ENCODE data around the gene DNAJC11.
A peak's percentile ranks its signal among the peaks of the same experiment; 100 is the strongest.
"Not testable (repeated sequence)": the region's sequence is repeated elsewhere in the genome, so short reads cannot be mapped to it uniquely, and the experiment has no call there.

Gene DNAJC11

GRCh38 chr1:6701437-6702153, at the start of gene DNAJC11:
DNAJC11 (minus strand) TSS chr1:6701816; CDS start chr1:6701800, 16 bp downstream.
- in situ Hi-C loops (cut with HindIII; ENCODE audit: low pct_ligation_motif_present, low pct_unique_long_range_greater_than_20kb, low sequenced_read_pairs): no loop called here
- DNase-seq: peak; percentile 83

- no peak for DNase-seq
These were observed 48.9 kb upstream of the DNAJC11 start for GRCh38 chr1:6750490-6750889.

GRCh38 chr1:6747674-6748073, 46.1 kb upstream of the DNAJC11 start:
- no peak for DNase-seq
- in situ Hi-C loops (cut with HindIII; ENCODE audit: low pct_ligation_motif_present, low pct_unique_long_range_greater_than_20kb, low sequenced_read_pairs): no loop called here

More at GRCh38 chr1:6750490-6750889, 48.9 kb upstream of the DNAJC11 start:
- in situ Hi-C loops (cut with HindIII; ENCODE audit: low pct_ligation_motif_present, low pct_unique_long_range_greater_than_20kb, low sequenced_read_pairs): no loop called here

GRCh38 chr1:6745073-6745472, 43.5 kb upstream of the DNAJC11 start:
- in situ Hi-C loops (cut with HindIII; ENCODE audit: low pct_ligation_motif_present, low pct_unique_long_range_greater_than_20kb, low sequenced_read_pairs): no loop called here
- DNase-seq: no peak

- in situ Hi-C loops (cut with HindIII; ENCODE audit: low pct_ligation_motif_present, low pct_unique_long_range_greater_than_20kb, low sequenced_read_pairs): no loop called here
- DNase-seq: peak; percentile 75
These were observed 41.8 kb upstream of the DNAJC11 start for GRCh38 chr1:6743189-6744101.

DNA sequence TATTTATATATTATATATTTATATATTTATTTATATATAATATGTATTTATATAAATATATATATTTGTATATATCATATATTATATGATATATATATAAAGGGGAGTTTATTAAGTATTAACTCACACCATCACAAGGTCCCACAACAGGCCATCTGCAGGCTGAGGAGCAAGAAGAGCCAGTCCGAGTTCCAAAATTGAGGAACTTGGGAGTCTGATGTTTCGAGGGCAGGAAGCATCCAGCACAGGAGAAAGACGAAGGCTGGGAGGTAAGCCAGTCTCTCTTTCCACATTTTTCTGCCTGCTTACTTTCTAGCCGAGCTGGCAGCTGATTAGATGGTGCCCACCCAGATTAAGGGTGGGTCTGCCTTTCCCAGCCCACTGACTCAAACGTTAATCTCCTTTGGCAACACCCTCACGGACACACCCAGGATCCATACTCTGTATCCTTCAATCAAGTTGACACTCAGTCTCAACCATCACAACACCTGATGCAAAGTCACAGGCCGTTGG, 41.1 kb upstream of the DNAJC11 start:
- in situ Hi-C loops (cut with HindIII; ENCODE audit: low pct_ligation_motif_present, low pct_unique_long_range_greater_than_20kb, low sequenced_read_pairs); DNase-seq: not testable (repeated sequence)

GRCh38 chr1:6738987-6739676, 37.5 kb upstream of the DNAJC11 start:
- no peak for DNase-seq
- in situ Hi-C loops (cut with HindIII; ENCODE audit: low pct_ligation_motif_present, low pct_unique_long_range_greater_than_20kb, low sequenced_read_pairs): no loop called here

DNA sequence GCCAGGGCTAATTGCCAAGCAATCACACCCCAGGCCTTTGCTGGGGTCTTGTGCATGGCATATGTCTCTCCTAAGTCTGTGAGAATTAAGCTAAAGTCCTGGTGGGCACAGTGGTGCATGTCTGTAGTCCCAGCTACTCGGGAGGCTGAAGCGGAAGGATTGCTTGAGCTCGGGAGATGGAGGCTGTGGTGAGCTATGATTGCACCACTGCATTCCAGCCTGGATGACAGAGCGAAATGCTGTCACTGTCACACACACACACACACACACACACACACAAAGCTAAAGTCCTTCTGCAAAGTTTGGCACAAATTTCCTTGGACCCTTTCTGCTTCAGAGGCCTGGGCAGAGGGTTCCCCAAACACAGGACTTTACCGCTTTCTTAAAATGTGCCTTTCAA, 31.3 kb upstream of the DNAJC11 start:
- in situ Hi-C loops (cut with HindIII; ENCODE audit: low pct_ligation_motif_present, low pct_unique_long_range_greater_than_20kb, low sequenced_read_pairs): no loop called here
- no peak for DNase-seq

- no peak for DNase-seq
- in situ Hi-C loops (cut with HindIII; ENCODE audit: low pct_ligation_motif_present, low pct_unique_long_range_greater_than_20kb, low sequenced_read_pairs): no loop called here
These were observed 30.3 kb upstream of the DNAJC11 start for GRCh38 chr1:6731905-6732304.

DNA sequence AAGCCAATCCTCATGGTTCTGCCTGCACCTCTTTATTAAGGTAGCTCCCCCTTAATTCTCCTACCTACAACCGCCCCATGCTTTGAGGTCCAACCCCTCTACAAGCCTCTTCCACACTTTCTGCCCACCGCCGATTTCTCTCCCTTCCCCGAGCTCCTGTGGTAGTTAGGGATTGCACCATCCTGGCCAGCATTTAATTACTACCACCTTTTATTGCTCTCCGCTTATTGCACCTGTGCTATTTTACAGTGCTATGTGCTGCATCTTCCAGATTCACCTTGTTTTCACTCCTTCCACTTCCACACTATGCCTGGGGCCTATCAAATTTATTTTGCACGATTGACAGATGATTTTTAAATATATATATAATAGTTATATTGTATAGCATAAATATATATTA, 29.3 kb upstream of the DNAJC11 start:
- DNase-seq: no peak
- in situ Hi-C loops (cut with HindIII; ENCODE audit: low pct_ligation_motif_present, low pct_unique_long_range_greater_than_20kb, low sequenced_read_pairs): no loop called here

GRCh38 chr1:6730473-6730872, 28.9 kb upstream of the DNAJC11 start:
- DNase-seq: no peak
- in situ Hi-C loops (cut with HindIII; ENCODE audit: low pct_ligation_motif_present, low pct_unique_long_range_greater_than_20kb, low sequenced_read_pairs): no loop called here

GRCh38 chr1:6727535-6727934, 25.9 kb upstream of the DNAJC11 start:
- peak; percentile 53 for DNase-seq
- in situ Hi-C loops (cut with HindIII; ENCODE audit: low pct_ligation_motif_present, low pct_unique_long_range_greater_than_20kb, low sequenced_read_pairs): no loop called here

DNA sequence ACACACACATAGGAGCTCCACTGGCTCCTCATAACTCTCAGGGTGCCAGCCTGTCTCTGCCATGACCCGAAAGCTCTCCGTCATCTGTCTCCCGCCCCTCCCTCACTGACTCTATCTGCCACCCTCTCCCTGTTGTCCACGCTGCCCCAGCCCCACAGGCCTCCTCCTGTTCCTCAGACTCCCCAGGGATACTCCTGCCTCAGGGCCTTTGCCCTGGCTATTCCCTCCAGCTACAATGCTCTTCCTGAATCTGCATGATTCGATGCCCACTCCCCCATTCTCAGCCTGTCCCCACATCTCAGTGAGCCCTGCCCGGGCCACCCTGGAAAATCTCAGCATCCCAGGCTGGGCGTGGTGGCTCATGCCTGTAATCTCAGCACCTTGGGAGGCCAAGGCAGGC, 24.6 kb upstream of the DNAJC11 start:
- no peak for DNase-seq
- in situ Hi-C loops (cut with HindIII; ENCODE audit: low pct_ligation_motif_present, low pct_unique_long_range_greater_than_20kb, low sequenced_read_pairs): no loop called here

- DNase-seq: peak; percentile 68
- in situ Hi-C loops (cut with HindIII; ENCODE audit: low pct_ligation_motif_present, low pct_unique_long_range_greater_than_20kb, low sequenced_read_pairs): no loop called here
These were observed 23.0 kb upstream of the DNAJC11 start for GRCh38 chr1:6724517-6725141.

DNA sequence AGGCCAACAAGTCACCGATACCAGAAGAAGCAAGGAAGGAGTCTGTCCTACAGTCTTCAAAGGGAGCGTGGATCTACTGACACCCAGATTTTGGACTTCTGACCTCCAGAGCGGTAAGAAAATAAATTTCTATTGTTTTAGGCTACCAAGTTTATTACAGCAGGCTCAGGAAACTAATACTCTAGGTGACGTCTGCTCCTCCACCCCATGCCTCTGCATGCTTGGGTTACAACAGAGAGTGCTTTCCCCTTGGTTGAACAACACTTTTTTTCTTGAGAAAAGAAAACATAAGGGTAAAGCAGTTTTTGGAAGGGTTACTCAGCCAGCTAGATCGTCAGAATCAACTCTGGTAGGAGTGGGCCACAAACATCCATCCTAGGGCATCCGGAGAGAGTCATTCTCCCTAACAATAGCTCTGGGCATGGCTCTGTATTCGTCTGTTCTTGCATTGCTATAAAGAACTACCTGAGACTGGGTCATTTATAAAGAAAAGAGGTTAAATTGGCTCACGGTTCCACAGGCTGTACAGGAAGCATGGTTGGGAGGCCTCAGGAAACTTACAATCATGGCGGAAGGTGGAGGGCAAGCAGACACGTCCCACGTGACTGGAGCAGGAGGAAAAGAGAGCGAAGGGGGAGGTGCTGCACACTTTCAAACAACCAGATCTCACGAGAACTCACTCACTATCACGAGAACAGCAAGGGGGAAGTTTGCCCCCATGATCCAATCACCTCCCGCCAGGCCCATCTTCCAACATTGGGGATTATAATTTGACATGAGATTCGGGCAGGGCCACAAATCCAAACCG, 22.2 kb upstream of the DNAJC11 start:
- in situ Hi-C loops (cut with HindIII; ENCODE audit: low pct_ligation_motif_present, low pct_unique_long_range_greater_than_20kb, low sequenced_read_pairs): no loop called here
- no peak for DNase-seq

DNA sequence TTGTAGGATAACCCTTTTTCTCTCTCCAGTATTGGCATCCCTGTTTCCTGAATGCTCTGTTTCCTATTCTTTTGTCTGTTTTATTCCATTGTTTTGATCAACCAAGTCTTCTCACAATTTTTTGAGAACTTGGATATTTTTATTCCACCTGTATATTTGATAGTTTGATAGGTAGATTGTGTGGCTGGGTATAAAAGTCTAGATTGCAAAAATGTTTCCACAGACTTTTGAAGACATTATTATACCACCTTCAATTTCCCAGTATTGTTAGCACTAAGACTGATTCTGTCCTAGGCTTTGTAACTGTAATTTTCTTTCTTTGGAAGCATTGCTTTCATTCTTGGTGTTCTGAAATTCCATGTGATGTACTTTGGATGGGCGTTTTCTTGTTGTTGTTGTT, 9.6 kb upstream of the DNAJC11 start:
- DNase-seq: no peak
- in situ Hi-C loops (cut with HindIII; ENCODE audit: low pct_ligation_motif_present, low pct_unique_long_range_greater_than_20kb, low sequenced_read_pairs): no loop called here

DNA sequence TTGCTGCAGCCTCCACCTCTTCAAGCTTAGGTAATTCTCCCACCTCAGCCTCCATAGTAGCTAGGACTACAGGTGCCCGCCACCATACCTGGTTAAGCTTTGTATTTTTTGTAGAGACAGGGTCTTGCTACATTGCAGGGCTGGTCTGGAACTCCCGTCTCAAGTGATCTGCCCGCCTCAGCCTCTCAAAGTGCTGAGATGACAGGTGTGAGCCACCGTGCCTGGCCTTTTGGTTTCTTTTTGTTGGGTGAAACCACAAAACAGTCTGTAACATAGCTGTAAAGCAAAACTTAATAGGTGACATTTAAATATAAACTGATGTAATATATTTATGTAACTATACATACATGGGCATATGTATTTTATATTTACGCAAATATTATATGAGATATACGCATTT, 3.1 kb upstream of the DNAJC11 start:
- DNase-seq: no peak
- in situ Hi-C loops (cut with HindIII; ENCODE audit: low pct_ligation_motif_present, low pct_unique_long_range_greater_than_20kb, low sequenced_read_pairs): no loop called here

DNA sequence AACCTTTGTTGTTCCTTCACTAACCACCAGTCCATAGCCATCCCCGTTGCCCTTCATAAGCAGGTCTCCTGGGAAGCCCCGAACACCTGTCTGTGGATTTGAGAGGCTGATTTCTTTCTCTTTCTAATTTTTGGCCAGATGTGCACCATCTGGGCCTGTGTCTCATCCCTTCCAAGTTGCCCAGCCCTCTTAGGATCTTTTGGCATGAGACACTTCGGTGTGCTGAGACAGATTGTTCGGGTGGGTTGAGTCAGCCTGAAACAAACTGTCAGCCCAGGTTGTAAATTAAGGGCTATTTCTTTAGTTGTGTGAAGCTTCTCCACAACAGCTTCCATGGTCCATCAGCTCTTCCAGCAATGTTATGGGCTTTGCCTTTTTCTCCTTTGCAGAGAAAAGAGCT, 1.4 kb upstream of the DNAJC11 start:
- no peak for DNase-seq
- in situ Hi-C loops (cut with HindIII; ENCODE audit: low pct_ligation_motif_present, low pct_unique_long_range_greater_than_20kb, low sequenced_read_pairs): no loop called here

Measured in ACHN (cell line).